Osteoblast (primary cell): Measurements from ENCODE around the gene PRPF4. TPM values are rescaled to one million over a fixed set of nuclear protein-coding genes. Genes with fewer than 3 reads are reported as not detected.
"Not testable (repeated sequence)": the region's sequence is repeated elsewhere in the genome, so short reads cannot be mapped to it uniquely, and the experiment has no call there.

ENCODE experiments used
- DNase-seq: peaks from one replicate; pipeline ENCODE4 v3.0.0; 2011; ENCODE audit warnings: low spot score, mixed read lengths; ENCODE audit not compliant: insufficient read length; ENCODE audit errors: missing footprints
- H2AFZ ChIP-seq: 2 replicates; pipeline ENCODE4 v1.6.0; 2011; ENCODE audit warnings: mild to moderate bottlenecking, low read length
- H3K27ac ChIP-seq: 2 replicates; pipeline ENCODE4 v1.5.1; 2011; ENCODE audit warnings: mild to moderate bottlenecking, low read depth, low read length, moderate library complexity
- H3K27me3 ChIP-seq: 2 replicates; pipeline ENCODE4 v1.6.0; 2012; ENCODE audit warnings: mild to moderate bottlenecking, control low read depth, inconsistent platforms, low read length, moderate library complexity; ENCODE audit not compliant: insufficient read depth
- H3K36me3 ChIP-seq: 2 replicates; pipeline ENCODE4 v1.5.1; 2011; ENCODE audit warnings: mild to moderate bottlenecking, low read length, control low read depth, moderate library complexity; ENCODE audit not compliant: insufficient read depth
- H3K4me1 ChIP-seq: 2 replicates; pipeline ENCODE4 v1.5.1; 2011; ENCODE audit warnings: mild to moderate bottlenecking, low read length, control low read depth, moderate library complexity; ENCODE audit not compliant: insufficient read depth
- H3K4me2 ChIP-seq: 2 replicates; pipeline ENCODE4 v1.6.0; 2011; ENCODE audit warnings: mild to moderate bottlenecking, low read length; ENCODE audit not compliant: insufficient read depth
- H3K4me3 ChIP-seq: fragments of 200-600 bp; sonication (generic); 3 replicates; pipeline ENCODE4 v1.5.1; 2012; ENCODE audit warnings: mild to moderate bottlenecking, low read length, inconsistent platforms; ENCODE audit not compliant: insufficient read depth
- H3K79me2 ChIP-seq: 2 replicates; pipeline ENCODE4 v1.6.0; 2012; ENCODE audit warnings: mild to moderate bottlenecking, low read length, control low read depth, inconsistent platforms; ENCODE audit not compliant: insufficient read depth
- H3K9me3 ChIP-seq: 2 replicates; pipeline ENCODE4 v1.5.1; 2011; ENCODE audit warnings: low read depth, low read length, control low read depth
- H4K20me1 ChIP-seq: 2 replicates; pipeline ENCODE4 v1.6.0; 2012; ENCODE audit warnings: mild to moderate bottlenecking, low read length, control low read depth; ENCODE audit not compliant: insufficient read depth
- total RNA-seq: library from RNA; depleted of rRNA; stranded (reverse); fragments of >200 nt; gene quantifications from 2 replicates; pipeline ENCODE4 v1.2.3, GENCODE V29; 2012
- TF ChIP-seq, protein P1 (sequence below): IDR thresholded peaks from 2 replicates; pipeline ENCODE4 v1.5.1; 2011; ENCODE audit warnings: mild to moderate bottlenecking, low read depth, low read length, moderate library complexity; ENCODE audit errors: extremely low read depth

Gene PRPF4
- total RNA-seq = 18.1 and 21.8 TPM in 2 replicates

- H4K20me1 ChIP-seq = no peaks in the 10 kb centered on the region
- no peaks in the 10 kb centered on the region for H3K27me3 ChIP-seq
- H3K4me3 ChIP-seq = peak within 1 kb of the TSS; percentile 99
- TF ChIP-seq, protein P1, sequence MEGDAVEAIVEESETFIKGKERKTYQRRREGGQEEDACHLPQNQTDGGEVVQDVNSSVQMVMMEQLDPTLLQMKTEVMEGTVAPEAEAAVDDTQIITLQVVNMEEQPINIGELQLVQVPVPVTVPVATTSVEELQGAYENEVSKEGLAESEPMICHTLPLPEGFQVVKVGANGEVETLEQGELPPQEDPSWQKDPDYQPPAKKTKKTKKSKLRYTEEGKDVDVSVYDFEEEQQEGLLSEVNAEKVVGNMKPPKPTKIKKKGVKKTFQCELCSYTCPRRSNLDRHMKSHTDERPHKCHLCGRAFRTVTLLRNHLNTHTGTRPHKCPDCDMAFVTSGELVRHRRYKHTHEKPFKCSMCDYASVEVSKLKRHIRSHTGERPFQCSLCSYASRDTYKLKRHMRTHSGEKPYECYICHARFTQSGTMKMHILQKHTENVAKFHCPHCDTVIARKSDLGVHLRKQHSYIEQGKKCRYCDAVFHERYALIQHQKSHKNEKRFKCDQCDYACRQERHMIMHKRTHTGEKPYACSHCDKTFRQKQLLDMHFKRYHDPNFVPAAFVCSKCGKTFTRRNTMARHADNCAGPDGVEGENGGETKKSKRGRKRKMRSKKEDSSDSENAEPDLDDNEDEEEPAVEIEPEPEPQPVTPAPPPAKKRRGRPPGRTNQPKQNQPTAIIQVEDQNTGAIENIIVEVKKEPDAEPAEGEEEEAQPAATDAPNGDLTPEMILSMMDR = no peak
- H3K4me2 ChIP-seq = peak within 1 kb of the TSS; percentile 95
- DNase-seq = peak; percentile 94
- H2AFZ ChIP-seq = peak within 1 kb of the TSS; percentile 97
- H3K36me3 ChIP-seq = peaks cover 60% of the 10 kb centered on the region
- H3K79me2 ChIP-seq = peaks cover 51% of the 10 kb centered on the region
- peaks cover 16% of the 10 kb centered on the region for H3K4me1 ChIP-seq
- H3K27ac ChIP-seq = peak within 1 kb of the TSS; percentile 98
- no peaks in the 10 kb centered on the region for H3K9me3 ChIP-seq
Observed at GRCh38 chr9:113275157-113276131, at the start of gene PRPF4, which contains the start of gene CDC26. TSS of gene PRPF4 (plus strand) at chr9:113275658. CDS start at chr9:113275744, 86 bp downstream. TSS of gene CDC26 (minus strand) at chr9:113275572. CDS start at chr9:113272507, 3,065 bp downstream.

- no peaks in the 10 kb centered on the region for H3K9me3 ChIP-seq
- H3K4me3 ChIP-seq = no peak overlapping the region
- peaks cover 8% of the 10 kb centered on the region for H3K36me3 ChIP-seq
- DNase-seq = no peak
- H3K4me1 ChIP-seq = peaks cover 18% of the 10 kb centered on the region
- peaks cover 2% of the 10 kb centered on the region for H4K20me1 ChIP-seq
- no peak overlapping the region for H3K27ac ChIP-seq
- H2AFZ ChIP-seq = no peak overlapping the region
- TF ChIP-seq, protein P1 = no peak
- no peak overlapping the region for H3K4me2 ChIP-seq
- peaks cover 94% of the 10 kb centered on the region for H3K79me2 ChIP-seq
- no peaks in the 10 kb centered on the region for H3K27me3 ChIP-seq
Observed at GRCh38 chr9:113227436-113227835, 48.0 kb upstream of the PRPF4 start.

DNA sequence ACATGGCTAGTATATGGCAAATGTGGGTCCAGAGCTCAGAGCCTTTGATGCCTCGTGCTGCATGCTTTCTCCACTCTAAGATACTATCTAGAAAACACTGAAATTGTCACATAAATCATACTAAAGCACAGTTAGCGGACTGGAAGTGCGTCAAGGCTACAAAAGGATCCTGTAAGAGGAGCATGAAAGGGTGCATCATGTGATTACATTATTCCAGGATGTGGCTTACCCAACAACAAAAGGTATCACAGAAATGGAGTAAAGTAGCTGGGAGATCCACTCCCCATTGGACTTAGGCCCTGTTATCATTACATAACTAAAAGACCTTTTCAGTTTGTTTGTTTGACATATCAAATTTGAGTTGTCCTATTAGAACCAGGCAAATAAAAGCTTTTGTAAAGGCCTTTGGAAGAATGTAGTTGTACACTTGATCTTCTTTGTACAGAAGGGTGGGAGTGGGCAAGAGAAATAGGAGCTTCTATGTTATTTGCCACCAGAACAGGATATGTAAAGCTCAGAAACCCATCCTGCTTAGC lies 47.3 kb upstream of the PRPF4 start:
- H3K4me1 ChIP-seq = peaks cover 17% of the 10 kb centered on the region
- peaks cover 8% of the 10 kb centered on the region for H3K36me3 ChIP-seq
- H2AFZ ChIP-seq = no peak overlapping the region
- peaks cover 92% of the 10 kb centered on the region for H3K79me2 ChIP-seq
- H4K20me1 ChIP-seq = peaks cover 2% of the 10 kb centered on the region
- H3K4me2 ChIP-seq = no peak overlapping the region
- no peak overlapping the region for H3K4me3 ChIP-seq
- H3K9me3 ChIP-seq = no peaks in the 10 kb centered on the region
- DNase-seq = no peak
- TF ChIP-seq, protein P1 = no peak
- no peaks in the 10 kb centered on the region for H3K27me3 ChIP-seq
- H3K27ac ChIP-seq = no peak overlapping the region

- no peak overlapping the region for H2AFZ ChIP-seq
- no peak overlapping the region for H3K4me3 ChIP-seq
- DNase-seq = no peak
- H3K4me1 ChIP-seq = peaks cover 12% of the 10 kb centered on the region
- H3K4me2 ChIP-seq = no peak overlapping the region
- no peaks in the 10 kb centered on the region for H3K27me3 ChIP-seq
- no peaks in the 10 kb centered on the region for H3K9me3 ChIP-seq
- peaks cover 66% of the 10 kb centered on the region for H3K79me2 ChIP-seq
- H3K36me3 ChIP-seq = no peaks in the 10 kb centered on the region
- peaks cover 2% of the 10 kb centered on the region for H4K20me1 ChIP-seq
- H3K27ac ChIP-seq = no peak overlapping the region
- TF ChIP-seq, protein P1 = no peak
Observed at GRCh38 chr9:113231701-113232100, 43.8 kb upstream of the PRPF4 start.

- not testable (repeated sequence) for H3K4me2 ChIP-seq, H4K20me1 ChIP-seq, H3K4me3 ChIP-seq, H3K27me3 ChIP-seq, DNase-seq, H3K36me3 ChIP-seq, H2AFZ ChIP-seq, H3K27ac ChIP-seq, H3K9me3 ChIP-seq
- Histone ChIP-seq H3K79me2 (peaks cover 44% of the 10 kb centered on the region), H3K4me1 (peaks cover 12% of the 10 kb centered on the region)
Observed at GRCh38 chr9:113235701-113236255, 39.7 kb upstream of the PRPF4 start.
